ENCODE measurements around the gene LMO3.

DNA sequence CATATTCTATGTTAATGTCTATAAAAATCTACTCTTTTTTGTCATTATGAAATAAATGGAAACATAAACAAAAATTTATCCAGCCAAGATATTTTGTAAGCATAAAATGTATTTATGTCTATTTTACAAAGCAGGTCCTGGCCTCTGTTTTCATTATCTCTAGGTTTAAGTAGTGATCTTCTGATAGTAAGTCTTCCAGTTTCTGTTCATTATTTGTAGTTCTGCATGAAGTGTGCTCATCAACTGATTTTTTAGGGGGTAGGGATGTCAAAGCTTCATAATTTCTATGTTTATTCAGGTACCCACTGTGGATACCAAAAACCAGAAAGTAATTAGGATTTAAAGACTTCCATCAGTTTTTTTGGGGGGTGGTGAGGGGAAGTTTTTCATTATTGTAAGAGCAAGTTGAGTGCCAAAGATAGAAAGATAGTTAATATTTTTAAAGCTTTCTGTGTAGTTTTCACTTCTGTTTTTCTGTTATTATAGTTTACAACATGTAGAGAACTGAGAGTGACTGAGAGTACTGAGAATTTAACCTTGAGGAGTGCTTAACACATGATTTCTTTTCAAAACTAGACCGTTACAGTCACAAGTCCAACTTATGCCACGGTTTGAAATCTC, 30.6 kb upstream of the LMO3 start:
- TF ChIP-seq EZH2 (IDR thresholded peaks at IDR 0.05; ENCODE audit: low read depth), result no peak
- TF ChIP-seq, protein P1, sequence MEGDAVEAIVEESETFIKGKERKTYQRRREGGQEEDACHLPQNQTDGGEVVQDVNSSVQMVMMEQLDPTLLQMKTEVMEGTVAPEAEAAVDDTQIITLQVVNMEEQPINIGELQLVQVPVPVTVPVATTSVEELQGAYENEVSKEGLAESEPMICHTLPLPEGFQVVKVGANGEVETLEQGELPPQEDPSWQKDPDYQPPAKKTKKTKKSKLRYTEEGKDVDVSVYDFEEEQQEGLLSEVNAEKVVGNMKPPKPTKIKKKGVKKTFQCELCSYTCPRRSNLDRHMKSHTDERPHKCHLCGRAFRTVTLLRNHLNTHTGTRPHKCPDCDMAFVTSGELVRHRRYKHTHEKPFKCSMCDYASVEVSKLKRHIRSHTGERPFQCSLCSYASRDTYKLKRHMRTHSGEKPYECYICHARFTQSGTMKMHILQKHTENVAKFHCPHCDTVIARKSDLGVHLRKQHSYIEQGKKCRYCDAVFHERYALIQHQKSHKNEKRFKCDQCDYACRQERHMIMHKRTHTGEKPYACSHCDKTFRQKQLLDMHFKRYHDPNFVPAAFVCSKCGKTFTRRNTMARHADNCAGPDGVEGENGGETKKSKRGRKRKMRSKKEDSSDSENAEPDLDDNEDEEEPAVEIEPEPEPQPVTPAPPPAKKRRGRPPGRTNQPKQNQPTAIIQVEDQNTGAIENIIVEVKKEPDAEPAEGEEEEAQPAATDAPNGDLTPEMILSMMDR (conservative IDR thresholded peaks at IDR 0.05), result no peak
